Measurements from ENCODE around the gene TMEM217. TPM values are rescaled to one million over a fixed set of nuclear protein-coding genes. Genes with fewer than 3 reads are reported as not detected.

Gene TMEM217
- total RNA-seq, 1 donor from 2014 or later: not detected

DNA sequence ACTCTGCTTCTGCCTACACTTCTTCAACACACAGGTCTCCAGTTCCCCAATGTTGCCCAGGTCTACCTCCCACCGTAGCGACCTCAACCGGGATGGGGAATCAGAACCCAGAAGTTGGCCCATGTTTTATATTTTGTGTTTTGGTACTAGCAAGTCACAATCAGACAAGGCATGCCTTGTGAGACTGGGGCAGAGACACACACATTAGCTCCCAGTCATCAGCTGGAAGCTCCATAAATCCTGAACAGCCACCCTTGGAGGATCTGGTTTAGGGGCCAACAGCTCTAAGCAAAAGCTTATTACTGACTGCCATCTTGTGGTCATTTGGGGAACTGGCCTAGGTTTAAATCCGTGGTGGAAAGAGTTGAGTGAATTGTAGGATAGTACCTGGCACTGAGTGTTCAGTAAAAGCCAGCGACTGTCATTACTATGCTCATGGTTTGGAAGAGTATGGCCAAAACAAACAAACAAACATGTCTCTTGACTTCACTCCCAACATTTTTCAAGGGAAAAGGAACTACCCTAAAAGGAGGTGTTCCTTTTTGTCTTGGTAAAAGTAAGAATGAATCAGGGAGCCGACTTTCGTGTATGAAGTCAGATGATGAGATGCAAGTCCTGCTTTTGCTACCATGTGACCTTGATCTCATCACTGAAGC is 47.5 kb downstream of the TMEM217 start:
- peak; percentile 67 for DNase-seq
- H3K9me3 Mint-ChIP-seq (ENCODE audit: unreplicated experiment): peaks cover 2% of the 10 kb centered on the region
- no peaks in the 10 kb centered on the region for H3K36me3 Mint-ChIP-seq (ENCODE audit: unreplicated experiment)
- peaks cover 4% of the 10 kb centered on the region for H3K27me3 Mint-ChIP-seq (ENCODE audit: unreplicated experiment)
- H3K4me1 Mint-ChIP-seq (ENCODE audit: low read depth, unreplicated experiment): no peaks in the 10 kb centered on the region
- TF ChIP-seq, protein P1, sequence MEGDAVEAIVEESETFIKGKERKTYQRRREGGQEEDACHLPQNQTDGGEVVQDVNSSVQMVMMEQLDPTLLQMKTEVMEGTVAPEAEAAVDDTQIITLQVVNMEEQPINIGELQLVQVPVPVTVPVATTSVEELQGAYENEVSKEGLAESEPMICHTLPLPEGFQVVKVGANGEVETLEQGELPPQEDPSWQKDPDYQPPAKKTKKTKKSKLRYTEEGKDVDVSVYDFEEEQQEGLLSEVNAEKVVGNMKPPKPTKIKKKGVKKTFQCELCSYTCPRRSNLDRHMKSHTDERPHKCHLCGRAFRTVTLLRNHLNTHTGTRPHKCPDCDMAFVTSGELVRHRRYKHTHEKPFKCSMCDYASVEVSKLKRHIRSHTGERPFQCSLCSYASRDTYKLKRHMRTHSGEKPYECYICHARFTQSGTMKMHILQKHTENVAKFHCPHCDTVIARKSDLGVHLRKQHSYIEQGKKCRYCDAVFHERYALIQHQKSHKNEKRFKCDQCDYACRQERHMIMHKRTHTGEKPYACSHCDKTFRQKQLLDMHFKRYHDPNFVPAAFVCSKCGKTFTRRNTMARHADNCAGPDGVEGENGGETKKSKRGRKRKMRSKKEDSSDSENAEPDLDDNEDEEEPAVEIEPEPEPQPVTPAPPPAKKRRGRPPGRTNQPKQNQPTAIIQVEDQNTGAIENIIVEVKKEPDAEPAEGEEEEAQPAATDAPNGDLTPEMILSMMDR (IDR thresholded peaks at IDR 0.05; ENCODE audit: partially characterized antibody, unreplicated experiment): peak; percentile 88
- no peak overlapping the region for H3K27ac Mint-ChIP-seq (ENCODE audit: unreplicated experiment)
- H3K4me3 Mint-ChIP-seq (ENCODE audit: unreplicated experiment): no peak overlapping the region

DNA sequence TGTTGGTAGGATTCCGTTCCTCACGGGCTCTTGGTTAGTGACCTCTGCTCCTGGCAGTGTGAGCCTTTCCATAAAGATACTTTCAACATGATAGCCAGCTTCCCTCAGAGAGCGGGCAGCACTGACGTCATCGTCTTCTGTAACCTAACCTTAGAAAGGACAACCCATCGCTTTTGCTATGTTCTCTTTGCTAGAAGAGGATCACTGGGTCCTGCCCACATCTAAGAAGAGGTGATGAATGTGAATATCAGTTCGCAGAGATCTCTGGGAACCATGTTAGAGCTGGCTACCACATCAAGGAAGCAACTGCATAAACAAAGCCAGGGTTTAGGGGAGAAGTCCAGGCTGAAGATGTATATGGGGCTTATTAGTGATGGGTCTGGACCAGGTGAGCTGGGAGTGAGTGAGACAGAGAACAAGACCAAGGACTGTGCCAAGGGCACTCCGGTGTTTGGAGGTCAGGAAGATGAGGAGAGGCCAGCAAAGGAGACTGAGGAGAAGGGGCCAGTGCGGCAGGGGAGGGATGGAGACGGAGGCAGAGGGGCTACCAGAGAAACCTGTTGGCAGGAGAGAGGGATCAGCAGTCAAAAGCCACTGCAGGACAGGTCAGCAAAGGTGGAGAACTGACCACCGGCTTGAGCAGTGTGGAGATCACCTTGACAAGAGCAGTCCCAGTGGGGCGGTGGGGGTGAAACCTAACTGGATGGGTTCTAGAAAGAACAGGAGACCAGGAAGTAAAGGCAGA is 48.3 kb downstream of the TMEM217 start:
- DNase-seq: no peak

DNA sequence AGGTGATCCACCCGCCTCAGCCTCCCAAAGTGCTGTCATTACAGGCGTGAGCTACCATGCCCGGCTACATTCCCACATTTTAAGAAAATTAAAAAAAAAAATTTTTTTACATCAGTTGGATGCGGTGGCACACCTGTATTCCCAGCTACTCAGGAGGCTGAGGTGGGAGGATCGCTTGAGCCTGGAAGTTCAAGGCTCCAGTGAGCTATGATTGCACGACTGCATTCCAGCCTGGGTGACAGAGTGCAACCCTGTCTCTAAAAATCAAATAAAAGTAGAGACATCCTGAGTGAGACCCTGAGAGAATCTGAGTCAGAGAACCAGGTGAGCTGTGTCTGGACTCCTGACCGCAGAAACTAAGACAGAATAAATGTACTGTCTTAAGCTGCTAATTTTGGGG is 49.2 kb downstream of the TMEM217 start:
- Mint-ChIP-seq H3K36me3 (ENCODE audit: unreplicated experiment) (no peaks in the 10 kb centered on the region), H3K4me3 (ENCODE audit: unreplicated experiment) (no peak overlapping the region), H3K4me1 (ENCODE audit: low read depth, unreplicated experiment) (no peaks in the 10 kb centered on the region), H3K9me3 (ENCODE audit: unreplicated experiment) (peaks cover 2% of the 10 kb centered on the region), H3K27ac (ENCODE audit: unreplicated experiment) (no peak overlapping the region), H3K27me3 (ENCODE audit: unreplicated experiment) (peaks cover 5% of the 10 kb centered on the region)
- DNase-seq: no peak
- TF ChIP-seq, protein P1 (IDR thresholded peaks at IDR 0.05; ENCODE audit: partially characterized antibody, unreplicated experiment): no peak

More for the DNA sequence above, 48.3 kb downstream of the TMEM217 start:
- H3K27me3 Mint-ChIP-seq (ENCODE audit: unreplicated experiment): peaks cover 4% of the 10 kb centered on the region
- TF ChIP-seq, protein P1 (IDR thresholded peaks at IDR 0.05; ENCODE audit: partially characterized antibody, unreplicated experiment): no peak
- H3K4me3 Mint-ChIP-seq (ENCODE audit: unreplicated experiment): no peak overlapping the region
- no peaks in the 10 kb centered on the region for H3K36me3 Mint-ChIP-seq (ENCODE audit: unreplicated experiment)
- no peaks in the 10 kb centered on the region for H3K4me1 Mint-ChIP-seq (ENCODE audit: low read depth, unreplicated experiment)
- no peak overlapping the region for H3K27ac Mint-ChIP-seq (ENCODE audit: unreplicated experiment)
- peaks cover 2% of the 10 kb centered on the region for H3K9me3 Mint-ChIP-seq (ENCODE audit: unreplicated experiment)

DNA sequence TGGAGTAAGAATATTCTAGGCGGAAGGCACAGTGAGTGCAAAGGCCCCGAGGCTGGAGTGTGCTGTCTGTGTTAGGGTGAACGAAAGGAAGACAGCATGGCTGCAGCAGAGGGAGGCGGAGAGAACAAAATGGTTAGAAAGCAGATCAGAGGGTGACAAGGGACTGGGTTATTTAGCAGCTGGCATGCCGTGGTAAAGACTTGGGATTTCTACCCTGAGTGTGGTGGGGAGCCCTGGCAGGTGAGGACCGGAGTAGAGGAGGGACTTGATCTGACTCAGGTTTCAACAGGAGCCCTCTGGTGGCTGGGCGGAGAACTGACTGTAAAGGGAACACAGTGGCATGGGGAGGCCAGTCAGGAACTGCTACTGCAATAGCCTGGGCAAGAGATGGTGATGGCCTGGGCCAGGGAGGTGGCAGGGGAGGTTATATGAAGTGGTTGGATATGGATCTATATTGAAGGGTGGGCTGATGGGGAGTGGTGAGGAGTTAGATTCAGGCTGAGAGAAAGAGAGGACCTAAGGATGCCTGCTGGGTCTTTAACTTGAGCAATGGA is 50.0 kb downstream of the TMEM217 start:
- Mint-ChIP-seq H3K4me1 (ENCODE audit: low read depth, unreplicated experiment) (no peaks in the 10 kb centered on the region), H3K4me3 (ENCODE audit: unreplicated experiment) (no peak overlapping the region), H3K27ac (ENCODE audit: unreplicated experiment) (no peak overlapping the region), H3K36me3 (ENCODE audit: unreplicated experiment) (no peaks in the 10 kb centered on the region), H3K9me3 (ENCODE audit: unreplicated experiment) (peaks cover 2% of the 10 kb centered on the region), H3K27me3 (ENCODE audit: unreplicated experiment) (peaks cover 5% of the 10 kb centered on the region)
- TF ChIP-seq, protein P1 (IDR thresholded peaks at IDR 0.05; ENCODE audit: partially characterized antibody, unreplicated experiment): peak; percentile 82
- DNase-seq: peak; percentile 88

DNA sequence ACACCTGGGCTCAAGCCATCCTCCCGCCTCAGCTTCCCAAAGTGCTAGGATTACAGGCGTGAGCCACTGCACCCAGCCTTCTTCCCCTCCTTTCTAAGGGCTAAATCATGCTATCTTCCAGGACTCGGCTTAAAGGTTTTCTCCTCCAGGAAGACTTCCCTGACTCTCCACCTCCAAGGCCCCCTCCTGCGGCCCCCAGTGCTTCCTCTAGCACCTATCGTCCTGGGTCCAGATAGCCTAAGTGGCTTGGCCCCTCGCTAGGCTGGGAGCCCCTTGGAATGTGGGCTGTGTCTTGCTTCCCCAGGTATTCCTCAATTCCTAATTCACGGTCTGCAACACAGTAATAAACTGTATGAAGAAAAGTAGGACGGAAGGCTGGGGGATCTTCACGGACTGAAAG is 51.3 kb downstream of the TMEM217 start:
- Mint-ChIP-seq H3K9me3 (ENCODE audit: unreplicated experiment) (no peaks in the 10 kb centered on the region), H3K27ac (ENCODE audit: unreplicated experiment) (no peak overlapping the region), H3K36me3 (ENCODE audit: unreplicated experiment) (no peaks in the 10 kb centered on the region), H3K27me3 (ENCODE audit: unreplicated experiment) (peaks cover 4% of the 10 kb centered on the region), H3K4me3 (ENCODE audit: unreplicated experiment) (no peak overlapping the region), H3K4me1 (ENCODE audit: low read depth, unreplicated experiment) (no peaks in the 10 kb centered on the region)
- TF ChIP-seq, protein P1 (IDR thresholded peaks at IDR 0.05; ENCODE audit: partially characterized antibody, unreplicated experiment): no peak
- DNase-seq: no peak

Data from glutamatergic neuron (in vitro differentiated cells).